Smooth muscle cell (in vitro differentiated cells): Measurements from ENCODE around the gene KRT15. TPM values are rescaled to one million over a fixed set of nuclear protein-coding genes. Genes with fewer than 3 reads are reported as not detected.

Source experiments
- DNase-seq: peaks from one replicate; lab custom pipeline; 2025; ENCODE audit not compliant: unreplicated experiment; lab: John Stamatoyannopoulos, UW
- H2AFZ ChIP-seq: fragments of 200-600 bp; sonication (generic); 2 replicates; pipeline ENCODE4 v1.6.0; 2016; ENCODE audit warnings: antibody characterized with exemption, low read depth, mild to moderate bottlenecking
- H3F3A ChIP-seq: fragments of 200-600 bp; sonication (generic); 2 replicates; pipeline ENCODE4 v1.6.0; 2017; ENCODE audit warnings: antibody characterized with exemption, low read depth
- H3K27ac ChIP-seq: fragments of 200-600 bp; sonication (generic); 2 replicates; pipeline ENCODE4 v1.5.1; 2016; ENCODE audit warnings: low read depth, mild to moderate bottlenecking
- H3K27me3 ChIP-seq: fragments of 200-600 bp; sonication (generic); 2 replicates; pipeline ENCODE4 v1.6.1; 2016; ENCODE audit warnings: low read depth, mild to moderate bottlenecking
- H3K36me3 ChIP-seq: fragments of 200-600 bp; sonication (generic); 2 replicates; pipeline ENCODE4 v1.5.1; 2016; ENCODE audit warnings: low read depth
- H3K4me1 ChIP-seq: fragments of 200-600 bp; sonication (generic); 2 replicates; pipeline ENCODE4 v1.5.1; 2016; ENCODE audit warnings: low read depth
- H3K4me2 ChIP-seq: fragments of 200-600 bp; sonication (generic); 2 replicates; pipeline ENCODE4 v1.6.0; 2016; ENCODE audit warnings: mild to moderate bottlenecking
- H3K4me3 ChIP-seq: fragments of 200-600 bp; sonication (generic); 2 replicates; pipeline ENCODE4 v1.5.1; 2016; ENCODE audit warnings: mild to moderate bottlenecking
- H3K79me2 ChIP-seq: fragments of 200-600 bp; sonication (generic); 2 replicates; pipeline ENCODE4 v1.6.0; 2016; ENCODE audit warnings: low read depth, mild to moderate bottlenecking
- H3K9ac ChIP-seq: fragments of 200-600 bp; sonication (generic); 2 replicates; pipeline ENCODE4 v1.6.0; 2016; ENCODE audit warnings: low read depth
- H3K9me3 ChIP-seq: fragments of 200-600 bp; sonication (generic); replicated peaks from 2 replicates; pipeline ENCODE4 v1.5.1; 2016; ENCODE audit warnings: low read depth
- H4K20me1 ChIP-seq: fragments of 200-600 bp; sonication (generic); 2 replicates; pipeline ENCODE4 v1.6.0; 2016; ENCODE audit warnings: low read depth
- WGBS: methylation state at CpG from one replicate; pipeline ENCODE4 v1.1.7; 2016; ENCODE audit warnings: low lambda C conversion rate; 5-methylcytosine and 5-hydroxymethylcytosine counted together
- polyA plus RNA-seq: library from polyadenylated mRNA; unstranded; fragments of >200 nt; fragmentation: Nextera tagmentation; extraction: Ambion mirVana; gene quantifications from 2 replicates; pipeline ENCODE4 v1.2.1, GENCODE V29; 2016
- total RNA-seq: library from RNA; depleted of rRNA; stranded (reverse); fragments of >200 nt; gene quantifications from 2 replicates; pipeline ENCODE4 v1.2.3, GENCODE V29; 2014
- TF ChIP-seq, protein P1 (sequence below): fragments of 200-600 bp; sonication (generic); IDR thresholded peaks from 2 replicates; pipeline ENCODE4 v1.5.1; 2017; ENCODE audit warnings: borderline replicate concordance, mild to moderate bottlenecking, antibody characterized with exemption; ENCODE audit not compliant: insufficient read depth, poor library complexity, severe bottlenecking

KRT15 gene
- total and polyA plus RNA-seq, 2 experiments from 2014 or later = 0.93 to 1.7 TPM

DNA sequence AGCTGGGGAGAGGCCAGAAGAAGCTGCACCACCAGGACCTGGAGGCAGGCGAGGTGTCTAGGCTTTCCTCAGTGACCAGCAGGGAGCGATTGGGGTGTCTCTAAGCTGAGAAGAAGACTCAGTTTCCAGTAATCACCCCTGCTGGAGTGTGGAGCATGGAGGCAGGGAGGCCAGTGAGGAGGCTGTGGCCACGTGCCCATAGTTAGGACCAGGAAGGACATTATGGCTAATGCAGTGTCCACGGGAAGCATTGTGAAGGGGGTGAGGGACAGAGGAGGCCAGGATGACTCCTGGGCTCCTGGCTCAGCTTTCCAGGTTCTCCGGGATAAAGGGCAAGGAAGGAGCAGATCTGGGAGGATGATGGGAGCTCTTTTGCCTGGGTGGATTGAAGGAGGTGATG is 19.0 kb downstream of the KRT15 start:
- no peak overlapping the region for H3K9ac ChIP-seq
- TF ChIP-seq, protein P1, sequence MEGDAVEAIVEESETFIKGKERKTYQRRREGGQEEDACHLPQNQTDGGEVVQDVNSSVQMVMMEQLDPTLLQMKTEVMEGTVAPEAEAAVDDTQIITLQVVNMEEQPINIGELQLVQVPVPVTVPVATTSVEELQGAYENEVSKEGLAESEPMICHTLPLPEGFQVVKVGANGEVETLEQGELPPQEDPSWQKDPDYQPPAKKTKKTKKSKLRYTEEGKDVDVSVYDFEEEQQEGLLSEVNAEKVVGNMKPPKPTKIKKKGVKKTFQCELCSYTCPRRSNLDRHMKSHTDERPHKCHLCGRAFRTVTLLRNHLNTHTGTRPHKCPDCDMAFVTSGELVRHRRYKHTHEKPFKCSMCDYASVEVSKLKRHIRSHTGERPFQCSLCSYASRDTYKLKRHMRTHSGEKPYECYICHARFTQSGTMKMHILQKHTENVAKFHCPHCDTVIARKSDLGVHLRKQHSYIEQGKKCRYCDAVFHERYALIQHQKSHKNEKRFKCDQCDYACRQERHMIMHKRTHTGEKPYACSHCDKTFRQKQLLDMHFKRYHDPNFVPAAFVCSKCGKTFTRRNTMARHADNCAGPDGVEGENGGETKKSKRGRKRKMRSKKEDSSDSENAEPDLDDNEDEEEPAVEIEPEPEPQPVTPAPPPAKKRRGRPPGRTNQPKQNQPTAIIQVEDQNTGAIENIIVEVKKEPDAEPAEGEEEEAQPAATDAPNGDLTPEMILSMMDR = no peak
- DNase-seq = no peak
- H3K36me3 ChIP-seq = no peaks in the 10 kb centered on the region
- H3K79me2 ChIP-seq = no peaks in the 10 kb centered on the region
- H4K20me1 ChIP-seq = no peaks in the 10 kb centered on the region
- 94% methylated on average over 5 of the region's 5 CpGs for WGBS
- H3F3A ChIP-seq = no peaks in the 10 kb centered on the region
- no peaks in the 10 kb centered on the region for H3K27me3 ChIP-seq
- H3K4me1 ChIP-seq = no peaks in the 10 kb centered on the region
- H3K4me2 ChIP-seq = peak overlapping the region; percentile 9
- H3K9me3 ChIP-seq = no peaks in the 10 kb centered on the region
- H2AFZ ChIP-seq = no peak overlapping the region
- H3K27ac ChIP-seq = no peak overlapping the region
- no peak overlapping the region for H3K4me3 ChIP-seq

DNA sequence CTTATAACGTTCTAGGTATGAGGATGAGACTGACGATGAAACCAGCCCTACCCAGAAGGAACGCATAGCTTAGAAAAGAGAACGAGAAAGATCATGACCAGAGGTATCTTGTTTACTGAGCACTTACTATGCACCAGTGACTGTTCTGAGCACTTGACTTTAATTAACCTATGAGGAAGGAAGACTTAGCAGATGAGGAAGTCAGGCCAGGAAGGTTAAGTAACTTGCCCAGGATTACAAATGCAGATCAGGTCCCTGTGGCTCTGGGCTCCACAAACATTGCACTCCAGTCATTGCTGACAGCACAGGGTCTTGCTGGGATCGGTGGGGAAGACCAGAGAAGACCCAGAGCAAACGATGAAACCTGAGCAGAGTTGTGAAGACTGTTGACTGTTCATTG is 20.4 kb downstream of the KRT15 start:
- no peak overlapping the region for H3K27ac ChIP-seq
- no peaks in the 10 kb centered on the region for H3F3A ChIP-seq
- no peaks in the 10 kb centered on the region for H3K9me3 ChIP-seq
- H3K27me3 ChIP-seq = no peaks in the 10 kb centered on the region
- no peaks in the 10 kb centered on the region for H3K4me1 ChIP-seq
- no peak for DNase-seq
- no peaks in the 10 kb centered on the region for H3K36me3 ChIP-seq
- H4K20me1 ChIP-seq = no peaks in the 10 kb centered on the region
- TF ChIP-seq, protein P1 = no peak
- H3K4me2 ChIP-seq = no peak overlapping the region
- H3K9ac ChIP-seq = no peak overlapping the region
- H2AFZ ChIP-seq = no peak overlapping the region
- H3K4me3 ChIP-seq = no peak overlapping the region
- no peaks in the 10 kb centered on the region for H3K79me2 ChIP-seq
- WGBS = 85% methylated on average over 6 of the region's 6 CpGs

DNA sequence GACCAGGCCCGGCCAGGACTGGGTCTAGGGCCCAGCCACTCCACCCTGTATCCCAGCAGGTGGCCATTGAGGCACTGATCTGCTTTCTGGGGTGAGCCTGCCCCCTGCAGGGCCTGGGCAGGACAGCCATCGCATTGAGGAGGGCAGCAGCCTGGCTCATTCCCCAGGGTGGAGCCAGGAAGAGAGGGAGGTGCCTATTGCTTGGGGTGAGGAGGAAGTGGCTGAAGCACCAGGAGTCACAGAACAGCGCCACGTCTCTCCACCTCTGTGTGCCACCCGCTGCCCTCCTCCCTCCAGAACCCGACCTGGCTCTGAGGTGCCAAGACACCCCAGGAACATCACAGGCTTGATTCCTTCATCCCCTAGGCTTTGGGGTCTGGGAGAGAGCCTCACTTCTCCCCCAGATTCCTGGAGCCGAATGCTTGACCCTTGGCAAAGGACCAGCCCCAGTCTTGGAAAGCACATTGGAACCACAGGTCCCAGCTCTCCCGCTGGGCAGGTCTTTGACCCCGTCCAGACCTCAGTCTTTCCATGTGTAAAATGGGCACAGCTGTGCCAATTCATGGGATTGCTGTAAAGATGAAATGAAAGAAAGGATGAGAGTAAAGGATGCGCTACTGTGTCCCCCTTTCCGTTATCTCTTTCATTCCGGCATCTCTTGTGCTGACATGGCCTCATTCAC is 21.7 kb downstream of the KRT15 start:
- Histone ChIP-seq H3K27ac (no peak overlapping the region), H3K79me2 (no peaks in the 10 kb centered on the region), H3K36me3 (no peaks in the 10 kb centered on the region), H3K4me3 (no peak overlapping the region), H3K4me2 (no peak overlapping the region), H4K20me1 (no peaks in the 10 kb centered on the region), H3K4me1 (no peaks in the 10 kb centered on the region), H3F3A (no peaks in the 10 kb centered on the region), H3K9ac (no peak overlapping the region), H2AFZ (no peak overlapping the region), H3K9me3 (no peaks in the 10 kb centered on the region), H3K27me3 (no peaks in the 10 kb centered on the region)
- TF ChIP-seq, protein P1 = peak; percentile 64
- DNase-seq = no peak
- WGBS = 66% methylated on average over 12 of the region's 12 CpGs

DNA sequence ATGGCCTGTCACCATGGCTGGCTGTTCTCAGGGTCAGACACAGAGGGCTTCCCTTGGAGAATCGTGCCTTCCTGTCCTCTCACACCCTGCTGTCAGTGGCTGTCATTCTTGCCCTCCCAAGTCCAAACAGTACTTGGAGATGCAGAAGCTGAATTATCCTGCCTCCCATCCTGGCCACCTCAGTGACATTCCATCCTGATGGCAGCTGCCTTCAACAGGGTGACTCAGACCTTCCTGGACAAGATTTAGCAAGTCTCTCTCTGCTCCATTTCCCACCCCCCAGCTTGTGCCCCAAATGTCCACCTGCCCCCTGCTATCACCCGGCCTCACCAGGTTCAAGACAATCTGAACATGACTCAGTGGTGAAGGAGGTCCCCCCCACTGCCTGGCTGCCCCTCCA is 24.2 kb downstream of the KRT15 start:
- TF ChIP-seq, protein P1 = no peak
- Histone ChIP-seq H3F3A (no peaks in the 10 kb centered on the region), H3K27ac (no peak overlapping the region), H2AFZ (no peak overlapping the region), H3K9ac (no peak overlapping the region), H3K36me3 (no peaks in the 10 kb centered on the region), H3K79me2 (no peaks in the 10 kb centered on the region), H3K4me3 (no peak overlapping the region), H3K4me1 (no peaks in the 10 kb centered on the region), H4K20me1 (no peaks in the 10 kb centered on the region), H3K4me2 (no peak overlapping the region), H3K27me3 (no peaks in the 10 kb centered on the region), H3K9me3 (no peaks in the 10 kb centered on the region)
- WGBS = 67% methylated on average over 2 of the region's 2 CpGs
- DNase-seq = no peak
